ENCODE measurements around the gene PLCL1.

DNA sequence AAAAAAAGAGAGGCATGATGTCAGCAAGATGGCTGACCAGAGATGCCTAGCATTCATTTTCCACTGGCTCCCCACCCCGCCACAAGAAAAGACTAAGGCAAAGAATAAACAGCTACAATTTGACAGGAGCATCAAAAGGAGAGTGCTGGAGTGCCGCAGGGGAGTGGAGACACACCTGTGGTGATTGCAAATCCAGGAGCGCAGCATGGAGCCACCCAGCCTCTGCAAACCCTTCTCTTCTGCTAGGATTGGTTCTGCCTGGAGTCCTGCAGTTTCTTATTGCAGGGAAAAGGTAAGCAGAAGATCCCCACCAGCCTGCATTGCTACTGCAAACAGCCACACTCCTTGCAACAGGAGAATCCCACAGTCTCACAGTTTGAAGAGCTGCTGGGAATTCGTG, 45.4 kb upstream of the PLCL1 start:
- TF ChIP-seq, protein P1, sequence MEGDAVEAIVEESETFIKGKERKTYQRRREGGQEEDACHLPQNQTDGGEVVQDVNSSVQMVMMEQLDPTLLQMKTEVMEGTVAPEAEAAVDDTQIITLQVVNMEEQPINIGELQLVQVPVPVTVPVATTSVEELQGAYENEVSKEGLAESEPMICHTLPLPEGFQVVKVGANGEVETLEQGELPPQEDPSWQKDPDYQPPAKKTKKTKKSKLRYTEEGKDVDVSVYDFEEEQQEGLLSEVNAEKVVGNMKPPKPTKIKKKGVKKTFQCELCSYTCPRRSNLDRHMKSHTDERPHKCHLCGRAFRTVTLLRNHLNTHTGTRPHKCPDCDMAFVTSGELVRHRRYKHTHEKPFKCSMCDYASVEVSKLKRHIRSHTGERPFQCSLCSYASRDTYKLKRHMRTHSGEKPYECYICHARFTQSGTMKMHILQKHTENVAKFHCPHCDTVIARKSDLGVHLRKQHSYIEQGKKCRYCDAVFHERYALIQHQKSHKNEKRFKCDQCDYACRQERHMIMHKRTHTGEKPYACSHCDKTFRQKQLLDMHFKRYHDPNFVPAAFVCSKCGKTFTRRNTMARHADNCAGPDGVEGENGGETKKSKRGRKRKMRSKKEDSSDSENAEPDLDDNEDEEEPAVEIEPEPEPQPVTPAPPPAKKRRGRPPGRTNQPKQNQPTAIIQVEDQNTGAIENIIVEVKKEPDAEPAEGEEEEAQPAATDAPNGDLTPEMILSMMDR (IDR thresholded peaks at IDR 0.05 in 8 of 11, conservative IDR thresholded peaks at IDR 0.05 in 3 of 11), result no peak
- no peak for TF ChIP-seq POLR2AphosphoS5 (IDR thresholded peaks at IDR 0.05)
